ENCODE data around the gene TMEM41B. TPM values are rescaled to one million over a fixed set of nuclear protein-coding genes. Genes with fewer than 3 reads are reported as not detected.
A peak's percentile ranks its signal among the peaks of the same experiment; 100 is the strongest.
"Not testable (repeated sequence)": the region's sequence is repeated elsewhere in the genome, so short reads cannot be mapped to it uniquely, and the experiment has no call there.

TMEM41B gene, protein sequence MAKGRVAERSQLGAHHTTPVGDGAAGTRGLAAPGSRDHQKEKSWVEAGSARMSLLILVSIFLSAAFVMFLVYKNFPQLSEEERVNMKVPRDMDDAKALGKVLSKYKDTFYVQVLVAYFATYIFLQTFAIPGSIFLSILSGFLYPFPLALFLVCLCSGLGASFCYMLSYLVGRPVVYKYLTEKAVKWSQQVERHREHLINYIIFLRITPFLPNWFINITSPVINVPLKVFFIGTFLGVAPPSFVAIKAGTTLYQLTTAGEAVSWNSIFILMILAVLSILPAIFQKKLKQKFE
- 26.7 TPM for total RNA-seq

DNA sequence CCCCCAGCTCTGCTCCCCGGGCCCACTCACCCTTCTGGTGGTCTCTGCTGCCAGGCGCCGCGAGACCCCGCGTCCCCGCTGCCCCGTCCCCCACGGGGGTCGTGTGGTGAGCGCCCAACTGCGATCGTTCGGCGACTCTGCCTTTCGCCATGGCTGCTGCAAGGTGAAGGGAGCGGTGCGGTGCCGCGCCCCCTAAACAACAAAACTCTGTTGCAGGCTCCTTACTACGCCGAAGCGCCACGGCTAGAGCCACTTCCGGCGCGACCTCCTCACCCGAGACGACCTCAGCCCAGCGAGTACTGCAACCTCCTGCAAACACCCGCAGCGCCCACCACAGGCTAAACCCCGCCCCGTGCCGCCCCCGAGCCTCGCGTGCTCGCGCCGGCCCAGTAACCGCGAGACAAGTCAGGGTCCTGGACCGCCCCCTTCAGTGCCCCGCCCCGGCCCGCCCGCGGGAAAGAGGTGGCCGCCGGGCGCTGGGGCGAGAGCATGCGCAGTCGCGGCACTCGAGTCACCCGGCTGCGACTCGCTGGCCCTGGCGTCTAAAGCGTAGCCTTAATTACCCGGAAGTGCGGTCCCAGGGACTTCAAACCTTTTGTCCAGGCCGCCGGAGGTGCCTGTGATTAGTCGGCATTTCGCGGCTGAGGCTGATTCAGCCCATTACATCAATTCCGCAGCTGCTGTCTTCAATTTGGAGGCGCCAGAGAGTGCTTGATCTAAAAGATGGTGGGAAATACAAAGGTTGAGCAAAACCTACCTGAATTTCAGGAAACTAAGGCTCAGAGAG, at the start of gene TMEM41B:
Gene TMEM41B (minus strand): TSS at position 303 of the 787 bp plus-strand sequence. CDS start 152 bp downstream, at position 151.
- TF ChIP-seq, protein P1, sequence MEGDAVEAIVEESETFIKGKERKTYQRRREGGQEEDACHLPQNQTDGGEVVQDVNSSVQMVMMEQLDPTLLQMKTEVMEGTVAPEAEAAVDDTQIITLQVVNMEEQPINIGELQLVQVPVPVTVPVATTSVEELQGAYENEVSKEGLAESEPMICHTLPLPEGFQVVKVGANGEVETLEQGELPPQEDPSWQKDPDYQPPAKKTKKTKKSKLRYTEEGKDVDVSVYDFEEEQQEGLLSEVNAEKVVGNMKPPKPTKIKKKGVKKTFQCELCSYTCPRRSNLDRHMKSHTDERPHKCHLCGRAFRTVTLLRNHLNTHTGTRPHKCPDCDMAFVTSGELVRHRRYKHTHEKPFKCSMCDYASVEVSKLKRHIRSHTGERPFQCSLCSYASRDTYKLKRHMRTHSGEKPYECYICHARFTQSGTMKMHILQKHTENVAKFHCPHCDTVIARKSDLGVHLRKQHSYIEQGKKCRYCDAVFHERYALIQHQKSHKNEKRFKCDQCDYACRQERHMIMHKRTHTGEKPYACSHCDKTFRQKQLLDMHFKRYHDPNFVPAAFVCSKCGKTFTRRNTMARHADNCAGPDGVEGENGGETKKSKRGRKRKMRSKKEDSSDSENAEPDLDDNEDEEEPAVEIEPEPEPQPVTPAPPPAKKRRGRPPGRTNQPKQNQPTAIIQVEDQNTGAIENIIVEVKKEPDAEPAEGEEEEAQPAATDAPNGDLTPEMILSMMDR (IDR thresholded peaks at IDR 0.05) = peak in 2 of 3 experiments; percentile 2 to 8
- H3K36me3 ChIP-seq = no peaks in the 10 kb centered on the region
- intact Hi-C loops (cut with DNase I) = loop anchor here (1.0 kb wide), 4 partner anchors 49 to 146 kb away; partner anchors contain the start of genes DENND5A and IPO7

DNA sequence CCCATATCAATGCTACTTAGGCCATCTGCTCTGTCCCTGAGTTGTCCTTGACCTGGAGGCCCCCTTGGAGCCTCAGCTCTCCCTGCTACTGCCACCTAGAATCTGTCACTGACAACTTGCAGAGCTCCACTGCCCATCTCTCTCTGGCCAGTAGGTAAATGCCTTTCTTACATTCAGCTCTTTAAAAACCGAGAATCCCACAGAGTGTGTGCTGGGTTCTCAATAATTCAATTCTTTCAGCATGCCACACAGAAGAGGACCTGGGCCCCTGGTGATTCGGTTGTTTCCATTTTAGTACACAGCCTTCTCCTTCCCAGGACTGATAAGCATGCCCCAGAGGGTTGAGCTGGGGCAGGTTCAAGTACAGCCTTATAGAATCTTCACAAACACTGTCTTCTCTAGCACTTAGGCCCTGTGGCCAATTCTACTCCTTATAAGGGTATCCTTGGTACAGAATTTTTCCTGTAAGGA, 48.0 kb upstream of the TMEM41B start:
- Histone ChIP-seq H3K27ac (peak overlapping the region; percentile 97), H3K4me3 (no peak overlapping the region), H3K4me1 (peaks cover 0 to 17% of the 10 kb centered on the region in 2 donors), H3K27me3 (no peaks in the 10 kb centered on the region), H3K36me3 (no peaks in the 10 kb centered on the region), H3K9me3 (no peaks in the 10 kb centered on the region)
- DNase-seq (ENCODE audit: low spot score in 2 of 2) = no peak
- TF ChIP-seq, protein P1 (IDR thresholded peaks at IDR 0.05) = no peak
- intact Hi-C loops (cut with DNase I) = loop anchor here (5.0 kb wide), 2 partner anchors 95 to 205 kb away; partner anchors contain the start of gene DENND5A

More for the DNA sequence above, at the start of gene TMEM41B:
- Histone ChIP-seq H3K4me3 (peak within 1 kb of the TSS; percentile 59 to 73), H3K27me3 (no peaks in the 10 kb centered on the region), H3K9me3 (no peaks in the 10 kb centered on the region), H3K27ac (peak within 1 kb of the TSS; percentile 77 to 88), H3K4me1 (peaks cover 0 to 9% of the 10 kb centered on the region in 2 donors)
- DNase-seq (ENCODE audit: low spot score in 2 of 2) = peak; percentile 94 to 99

DNA sequence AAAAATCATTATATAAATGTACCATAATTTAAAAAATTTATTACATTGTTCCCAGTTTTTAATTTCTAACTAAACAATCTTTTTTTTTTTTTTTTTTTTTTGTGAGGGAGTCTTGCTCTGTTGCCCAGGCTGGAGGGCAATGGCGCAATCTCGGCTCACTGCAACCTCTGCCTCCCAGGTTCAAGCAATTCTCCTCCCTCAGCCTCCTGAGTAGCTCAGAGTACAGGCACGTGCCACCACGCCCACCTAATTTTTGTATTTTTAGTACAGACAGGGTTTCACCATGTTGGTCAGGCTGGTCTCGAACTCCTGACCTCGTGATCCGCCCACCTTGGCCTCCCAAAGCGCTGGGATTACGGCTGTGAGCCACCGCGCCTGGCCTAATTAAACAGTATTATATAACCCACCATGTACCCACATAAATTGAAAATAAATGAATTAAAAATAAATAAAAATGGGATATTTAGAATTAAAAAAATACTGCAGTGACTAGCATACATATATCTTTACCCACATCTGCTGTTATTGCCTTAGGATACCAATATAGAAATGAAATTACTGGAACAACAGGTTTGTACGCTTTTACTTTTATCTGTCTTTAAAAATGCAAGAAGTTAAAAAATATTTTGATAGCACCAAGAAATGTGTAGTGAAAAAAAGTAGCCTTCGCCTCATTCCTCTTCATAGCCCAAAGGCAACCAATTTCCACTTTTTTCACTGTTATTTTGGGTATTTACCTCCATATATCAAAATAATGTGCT, 46.6 kb upstream of the TMEM41B start:
- intact Hi-C loops (cut with DNase I) = loop anchor here (5.0 kb wide), 2 partner anchors 94 to 206 kb away; partner anchors contain the start of gene DENND5A
- peaks cover 0 to 17% of the 10 kb centered on the region in 2 donors for H3K4me1 ChIP-seq
- H3K36me3 ChIP-seq; DNase-seq (ENCODE audit: low spot score in 2 of 2); H3K27me3 ChIP-seq; H3K9me3 ChIP-seq; H3K4me3 ChIP-seq; H3K27ac ChIP-seq: not testable (repeated sequence)

DNA sequence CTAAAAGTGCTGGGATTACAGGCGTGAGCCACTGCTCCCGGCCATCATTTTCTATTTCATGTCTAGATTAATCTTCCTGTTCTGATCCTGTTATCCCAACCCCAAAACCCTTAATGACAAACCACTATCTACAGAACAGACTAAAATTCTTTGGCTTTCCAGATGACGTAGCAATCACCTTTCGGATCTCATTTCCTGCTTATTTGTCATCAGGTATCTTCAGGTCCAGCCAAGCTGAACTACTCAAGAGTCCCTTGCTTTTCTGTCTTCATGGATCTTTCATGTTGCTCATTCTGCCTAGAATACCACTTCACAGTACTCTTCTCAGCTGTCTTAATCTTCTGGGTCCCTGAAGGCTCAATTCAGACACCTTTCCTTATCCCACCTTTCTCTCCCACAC, 42.6 kb upstream of the TMEM41B start:
- H3K9me3 ChIP-seq = no peaks in the 10 kb centered on the region
- no peak overlapping the region for H3K27ac ChIP-seq
- intact Hi-C loops (cut with DNase I) = no loop called here
- TF ChIP-seq, protein P1 (IDR thresholded peaks at IDR 0.05) = no peak
- no peak overlapping the region for H3K4me3 ChIP-seq
- DNase-seq (ENCODE audit: low spot score in 2 of 2) = no peak
- no peaks in the 10 kb centered on the region for H3K36me3 ChIP-seq
- H3K4me1 ChIP-seq = no peaks in the 10 kb centered on the region
- no peaks in the 10 kb centered on the region for H3K27me3 ChIP-seq

DNA sequence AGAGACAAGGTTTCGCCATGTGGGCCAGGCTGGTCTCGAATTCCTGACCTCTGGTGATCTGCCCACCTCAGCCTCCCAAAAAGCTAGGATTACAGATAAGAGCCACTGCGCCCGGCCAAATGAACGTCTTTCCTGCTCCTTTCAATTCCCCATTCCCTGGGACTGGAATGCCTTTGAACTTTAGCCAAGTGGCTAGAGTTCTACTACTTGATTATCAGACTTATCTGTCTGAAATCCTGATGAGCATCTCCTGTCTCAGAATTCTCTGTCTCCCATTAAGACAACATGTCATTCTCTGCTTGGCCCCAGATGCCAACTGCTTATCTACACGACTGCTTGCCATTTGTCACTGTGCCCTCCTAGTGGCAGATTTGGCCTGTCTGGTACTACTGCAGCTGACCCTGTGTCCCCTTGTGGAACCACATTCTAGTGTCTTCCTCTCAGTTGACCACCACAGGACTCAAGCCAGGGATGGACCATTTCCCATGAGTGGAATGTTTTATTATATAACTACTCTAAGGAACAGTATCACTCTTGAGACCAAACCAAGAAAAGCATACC, 37.0 kb upstream of the TMEM41B start:
- Histone ChIP-seq H3K36me3 (no peaks in the 10 kb centered on the region), H3K9me3 (no peaks in the 10 kb centered on the region), H3K4me1 (peaks cover 0 to 4% of the 10 kb centered on the region in 2 donors), H3K4me3 (no peak overlapping the region), H3K27me3 (no peaks in the 10 kb centered on the region), H3K27ac (no peak overlapping the region)
- intact Hi-C loops (cut with DNase I) = no loop called here
- TF ChIP-seq, protein P1 (IDR thresholded peaks at IDR 0.05) = no peak
- no peak for DNase-seq (ENCODE audit: low spot score in 2 of 2)

DNA sequence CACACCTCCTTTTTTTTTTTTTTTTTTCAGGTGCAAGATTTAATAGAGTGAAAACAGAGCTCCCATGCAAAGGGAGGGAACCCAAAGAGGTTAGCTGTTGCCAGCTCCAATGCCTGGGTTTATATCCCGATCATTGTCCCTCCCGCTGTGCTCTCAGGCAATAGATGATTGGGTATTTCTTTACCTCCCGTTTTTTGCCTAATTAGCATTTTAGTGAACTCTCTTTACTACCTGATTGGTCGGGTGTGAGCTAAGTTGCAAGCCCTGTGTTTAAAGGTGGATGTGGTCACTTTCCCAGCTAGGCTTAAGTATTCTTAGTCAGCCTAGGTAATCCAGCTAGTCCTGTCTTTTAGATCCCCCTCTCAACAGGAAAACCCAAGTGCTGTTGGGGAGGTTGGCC, 33.4 kb upstream of the TMEM41B start:
- not testable (repeated sequence) for H3K4me1 ChIP-seq

More for the DNA sequence above, 33.4 kb upstream of the TMEM41B start:
- H3K9me3 ChIP-seq; H3K36me3 ChIP-seq; DNase-seq (ENCODE audit: low spot score in 2 of 2); H3K27me3 ChIP-seq; H3K4me3 ChIP-seq; intact Hi-C loops (cut with DNase I); H3K27ac ChIP-seq: not testable (repeated sequence)
